ENCODE results near the gene SORD. TPM values are rescaled to one million over a fixed set of nuclear protein-coding genes. Genes with fewer than 3 reads are reported as not detected.
"Not testable (repeated sequence)": the region's sequence is repeated elsewhere in the genome, so short reads cannot be mapped to it uniquely, and the experiment has no call there.

The SORD gene
- total RNA-seq, 2 donors from 2014 or later = 197 to 593 TPM

GRCh38 chr15:45036812-45037781 is 14.1 kb downstream of the SORD start:
- WGBS = 14% methylated on average over 6 of the region's 6 CpGs
- H3K36me3 ChIP-seq; H3K4me3 ChIP-seq; intact Hi-C loops (cut with DNase I); H3K9me3 ChIP-seq; H3K4me1 ChIP-seq (replicated peaks); H3K27me3 ChIP-seq (replicated peaks; ENCODE audit: insufficient read depth): not testable (repeated sequence)
- peak overlapping the region; percentile 49 to 84 for H3K27ac ChIP-seq
- peak; percentile 76 for DNase-seq (ENCODE audit: low spot score)
- TF ChIP-seq POLR2AphosphoS5 (IDR thresholded peaks at IDR 0.05) (peak; percentile 61), CTCF (IDR thresholded peaks at IDR 0.05) (peak; percentile 67 to 95 (median 89))

- 77% methylated on average over 4 of the region's 4 CpGs for WGBS
- Histone ChIP-seq H3K4me3 (no peak overlapping the region), H3K27ac (peak overlapping the region; percentile 49 to 84), H3K9me3 (no peaks in the 10 kb centered on the region), H3K4me1 (replicated peaks) (peaks cover 4% of the 10 kb centered on the region), H3K27me3 (replicated peaks; ENCODE audit: insufficient read depth) (no peaks in the 10 kb centered on the region), H3K36me3 (no peaks in the 10 kb centered on the region)
- no peak for TF ChIP-seq POLR2A (IDR thresholded peaks at IDR 0.05)
- no peak for TF ChIP-seq CTCF (IDR thresholded peaks at IDR 0.05)
- TF ChIP-seq POLR2AphosphoS5 (IDR thresholded peaks at IDR 0.05) = no peak
- DNase-seq (ENCODE audit: low spot score) = no peak
- intact Hi-C loops (cut with DNase I) = no loop called here
Measured at GRCh38 chr15:45037936-45038335, 14.9 kb downstream of the SORD start.

GRCh38 chr15:45040396-45040795 is 17.4 kb downstream of the SORD start:
- H3K36me3 ChIP-seq; DNase-seq (ENCODE audit: low spot score); H3K4me3 ChIP-seq; H3K27me3 ChIP-seq (replicated peaks; ENCODE audit: insufficient read depth); H3K4me1 ChIP-seq (replicated peaks); intact Hi-C loops (cut with DNase I); H3K9me3 ChIP-seq: not testable (repeated sequence)
- WGBS = 21% methylated on average over 1 of the region's 1 CpG
- peak overlapping the region in 1 of 2 donors; percentile 10 for H3K27ac ChIP-seq

GRCh38 chr15:45041538-45041937 is 18.5 kb downstream of the SORD start:
- intact Hi-C loops (cut with DNase I); H3K27me3 ChIP-seq (replicated peaks; ENCODE audit: insufficient read depth); H3K4me3 ChIP-seq; H3K36me3 ChIP-seq; H3K4me1 ChIP-seq (replicated peaks); H3K27ac ChIP-seq; DNase-seq (ENCODE audit: low spot score); H3K9me3 ChIP-seq: not testable (repeated sequence)
- 65% methylated on average over 5 of the region's 5 CpGs for WGBS

GRCh38 chr15:45042859-45043258 is 19.9 kb downstream of the SORD start:
- H3K4me1 ChIP-seq (replicated peaks); H3K36me3 ChIP-seq; H3K4me3 ChIP-seq; H3K9me3 ChIP-seq; H3K27me3 ChIP-seq (replicated peaks; ENCODE audit: insufficient read depth); H3K27ac ChIP-seq; DNase-seq (ENCODE audit: low spot score); intact Hi-C loops (cut with DNase I): not testable (repeated sequence)
- WGBS = 85% methylated on average over 2 of the region's 2 CpGs

- H3K36me3 ChIP-seq; DNase-seq (ENCODE audit: low spot score); H3K4me1 ChIP-seq (replicated peaks); H3K9me3 ChIP-seq; H3K27ac ChIP-seq; H3K27me3 ChIP-seq (replicated peaks; ENCODE audit: insufficient read depth); intact Hi-C loops (cut with DNase I); H3K4me3 ChIP-seq: not testable (repeated sequence)
- WGBS = 100% methylated on average over 1 of the region's 1 CpG
Measured at GRCh38 chr15:45044270-45044669, 21.3 kb downstream of the SORD start.

GRCh38 chr15:45048449-45048793 is 25.4 kb downstream of the SORD start:
- H3K36me3 ChIP-seq; intact Hi-C loops (cut with DNase I): not testable (repeated sequence)

More at GRCh38 chr15:45048449-45048793, 25.4 kb downstream of the SORD start:
- not testable (repeated sequence) for H3K27ac ChIP-seq; H3K4me3 ChIP-seq; H3K9me3 ChIP-seq; H3K4me1 ChIP-seq (replicated peaks); H3K27me3 ChIP-seq (replicated peaks; ENCODE audit: insufficient read depth); DNase-seq (ENCODE audit: low spot score)
- 88% methylated on average over 4 of the region's 4 CpGs for WGBS
